Retinal pigment epithelial cell (primary cell): Measurements from ENCODE around the gene LINC01488.

Source experiments
- DNase-seq: peaks from one replicate; pipeline ENCODE4 v3.0.0-alpha.2; 2010; ENCODE audit warnings: low read depth
- H3K4me3 ChIP-seq: 2 replicates; pipeline ENCODE4 v1.5.1; 2011; ENCODE audit warnings: mild to moderate bottlenecking, low read length, control low read depth, moderate library complexity
- CTCF ChIP-seq: conservative IDR thresholded peaks from 2 replicates; pipeline ENCODE4 v1.5.1; 2011; ENCODE audit warnings: low read depth, low read length, control low read depth, inconsistent platforms

The LINC01488 gene

GRCh38 chr11:69470301-69470700, 11.2 kb upstream of the LINC01488 start:
- H3K4me3 ChIP-seq, result no peak overlapping the region
- no peak for TF ChIP-seq CTCF
- DNase-seq, result no peak

DNA sequence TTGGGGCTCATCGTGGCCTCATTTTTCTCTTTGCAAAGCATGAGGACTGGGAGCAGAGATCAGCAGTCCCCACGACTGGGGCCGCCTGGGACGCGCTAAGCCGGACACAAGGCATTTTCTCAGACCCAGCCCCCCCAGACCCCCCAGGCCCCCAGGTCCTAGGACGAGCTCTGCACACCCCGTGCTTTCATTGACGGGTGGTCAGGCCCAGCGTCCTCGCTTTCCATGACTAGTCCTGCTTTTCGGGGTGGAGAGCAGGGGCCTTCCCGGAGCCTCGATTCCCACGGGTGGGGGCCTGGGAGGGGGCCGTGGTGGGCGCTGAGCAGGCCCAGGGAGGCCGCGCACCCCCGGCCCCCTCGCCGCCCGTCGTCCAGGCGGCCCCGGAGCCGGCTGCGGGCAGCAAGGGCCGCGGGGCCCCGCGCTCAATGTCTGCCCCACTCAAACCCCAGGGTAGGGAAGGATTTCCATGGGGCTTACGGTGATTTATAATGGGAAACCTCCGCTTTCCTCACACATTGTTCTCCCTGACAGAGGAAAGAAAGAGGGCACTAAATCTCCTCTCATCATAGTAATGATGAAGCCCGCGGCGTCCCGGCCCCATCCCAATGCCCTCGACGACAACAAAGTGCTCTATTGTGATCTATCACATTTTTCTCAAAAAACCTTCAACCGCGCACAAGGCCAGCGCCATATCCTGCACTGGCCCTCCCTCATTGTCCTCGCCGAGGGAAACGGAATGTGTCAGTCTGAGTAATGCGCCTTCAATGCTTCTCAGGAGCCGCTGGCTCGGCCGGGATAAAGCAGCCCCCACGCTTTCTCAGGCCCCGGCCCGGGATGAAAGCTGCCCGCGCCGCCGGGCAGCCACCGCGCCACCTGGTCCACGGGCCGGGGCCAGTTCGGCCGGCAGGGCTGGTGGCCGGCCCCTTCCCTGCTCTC, 10.4 kb upstream of the LINC01488 start:
- no peak for TF ChIP-seq CTCF
- no peak for DNase-seq
- no peak overlapping the region for H3K4me3 ChIP-seq

- TF ChIP-seq CTCF, result no peak
- no peak overlapping the region for H3K4me3 ChIP-seq
- no peak for DNase-seq
These were observed 9.5 kb upstream of the LINC01488 start for GRCh38 chr11:69471729-69472540.

DNA sequence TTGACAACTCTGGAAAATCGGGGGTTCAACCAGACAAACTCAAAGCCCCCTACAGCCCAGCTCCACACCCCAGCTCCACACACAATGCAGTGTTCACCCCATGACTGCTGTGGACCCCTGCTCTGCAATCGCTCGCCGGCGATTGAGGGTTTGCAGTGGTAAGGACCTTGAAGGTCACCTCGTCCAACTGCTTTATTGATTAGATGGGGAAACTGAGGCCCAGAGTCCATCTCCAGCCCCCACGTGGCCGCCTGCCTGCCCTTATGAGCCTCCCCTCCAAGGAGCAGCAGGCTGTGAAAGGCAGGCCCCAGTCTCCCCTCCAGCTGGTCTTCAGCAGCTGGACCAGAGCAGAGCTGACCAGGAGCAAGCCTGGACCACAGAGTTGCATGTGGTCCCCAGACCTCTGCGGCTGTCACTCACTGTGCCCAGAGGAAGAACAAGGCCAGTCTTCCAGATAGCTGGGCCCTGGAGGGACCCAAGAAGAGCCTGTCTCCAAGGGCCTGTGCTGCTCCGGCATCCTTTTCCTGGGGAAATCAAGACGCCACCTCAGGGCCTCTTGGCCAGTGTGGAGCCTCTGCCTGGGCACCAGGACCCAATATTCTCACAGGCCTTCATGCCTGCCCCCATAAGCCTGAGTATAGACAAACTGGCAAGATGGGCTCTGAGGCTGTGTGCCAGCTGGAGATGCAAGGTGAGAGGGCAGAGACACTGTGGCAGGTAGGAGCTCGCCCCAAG, 8.8 kb upstream of the LINC01488 start:
- no peak for TF ChIP-seq CTCF
- H3K4me3 ChIP-seq, result no peak overlapping the region
- no peak for DNase-seq

GRCh38 chr11:69473276-69473845, 8.1 kb upstream of the LINC01488 start:
- no peak for DNase-seq
- TF ChIP-seq CTCF, result no peak
- H3K4me3 ChIP-seq, result no peak overlapping the region

GRCh38 chr11:69474736-69475135, 6.7 kb upstream of the LINC01488 start:
- no peak for TF ChIP-seq CTCF
- no peak for DNase-seq
- no peak overlapping the region for H3K4me3 ChIP-seq
